HG03457 (cell line): ENCODE measurements around the gene FAM200C.
"Not testable (repeated sequence)": the region's sequence is repeated elsewhere in the genome, so short reads cannot be mapped to it uniquely, and the experiment has no call there.

Experiments
- ATAC-seq: cut with Tn5 transposase; IDR thresholded peaks from one replicate; pipeline ENCODE4 v1.9.1; 2021; ENCODE audit warnings: moderate number of reproducible peaks; ENCODE audit not compliant: unreplicated experiment

Gene FAM200C

DNA sequence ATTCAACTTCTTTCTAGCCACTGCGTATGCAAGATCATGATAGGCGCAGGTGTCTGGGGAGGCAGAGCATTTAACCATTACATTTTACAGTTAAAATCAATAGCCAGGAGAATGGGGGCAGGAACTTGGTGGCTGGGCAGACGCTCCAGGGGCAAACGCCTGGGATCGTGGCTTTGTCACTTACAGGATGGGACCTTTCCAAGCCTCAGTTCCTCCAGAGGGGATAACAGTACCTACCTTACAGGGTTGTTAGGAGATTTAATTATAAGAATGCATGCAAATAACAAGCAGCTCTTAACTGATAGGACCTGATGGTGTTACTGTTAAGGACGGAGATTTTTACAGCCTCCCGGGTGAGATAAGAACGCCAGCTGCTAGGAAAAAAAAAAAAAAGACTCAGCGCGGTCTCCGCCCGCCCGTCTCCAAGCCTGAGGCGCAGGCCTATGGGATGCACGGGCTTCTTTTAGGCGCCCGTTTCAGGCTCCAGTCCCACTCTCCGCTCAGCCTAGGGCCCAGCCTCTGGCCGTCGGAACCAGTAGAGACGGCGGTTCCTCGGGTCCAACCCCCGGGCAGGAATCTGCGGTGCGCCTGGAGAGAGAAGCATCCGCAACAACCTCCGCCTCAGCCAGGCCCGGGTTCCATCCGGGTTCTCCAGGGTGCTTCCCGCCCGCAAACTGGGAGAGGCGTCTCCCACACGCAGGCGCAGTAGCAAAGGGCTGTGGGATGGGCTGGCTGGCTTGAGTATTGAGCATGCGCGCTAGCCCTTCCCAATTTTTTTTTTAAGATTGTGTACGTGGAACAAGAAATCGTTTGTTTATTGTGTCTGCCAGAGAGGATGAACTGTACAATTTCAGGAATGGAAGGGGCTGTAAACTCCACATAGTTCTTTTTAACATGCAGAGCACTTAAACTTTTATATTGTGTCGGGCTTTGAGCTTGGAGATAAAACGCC, at the start of gene FAM200C:
Gene FAM200C, minus strand, starts transcription at position 653 of the 952 bp plus-strand sequence. CDS start 4,564 bp downstream, outside the sequence.
- ATAC-seq = peak; percentile 75

DNA sequence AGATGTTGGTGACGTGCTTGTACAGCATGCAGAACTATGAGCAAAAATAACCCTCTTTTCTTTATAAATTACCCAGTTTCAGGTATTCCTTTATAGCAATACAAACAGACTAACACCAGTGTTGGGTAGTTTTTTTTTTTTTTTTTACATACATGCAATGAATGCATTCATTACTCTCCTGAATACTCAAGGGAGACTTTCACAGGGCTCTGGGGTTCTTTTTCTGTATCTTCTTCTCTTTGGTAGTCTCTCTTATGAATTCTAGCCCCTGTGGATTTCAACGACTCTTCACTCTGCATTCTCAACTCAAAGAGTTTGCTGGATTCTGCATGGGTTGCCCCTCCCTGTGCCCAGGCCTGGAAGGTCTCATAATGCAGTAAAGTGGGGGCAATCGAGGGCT, 49.6 kb upstream of the FAM200C start:
- no peak for ATAC-seq

DNA sequence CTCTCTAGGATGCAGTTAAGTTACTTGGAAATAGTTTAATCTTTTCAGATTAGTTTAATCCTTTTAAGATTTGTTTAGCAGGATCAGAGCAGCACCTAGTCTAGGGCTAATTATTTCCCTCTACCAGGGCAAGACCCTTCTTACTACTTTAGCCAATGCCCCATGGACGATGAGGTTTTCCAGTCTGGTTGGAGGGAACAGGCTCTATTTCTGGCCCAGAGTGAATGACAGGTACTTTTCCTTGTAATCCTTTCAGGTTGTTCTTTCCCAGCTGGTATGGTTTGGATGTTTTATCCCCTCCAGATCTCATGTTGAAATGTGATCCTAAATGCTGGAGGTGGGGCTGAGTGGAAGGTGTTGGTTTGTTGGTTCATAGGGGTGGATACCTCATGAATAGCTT, 49.0 kb upstream of the FAM200C start:
- ATAC-seq = no peak

DNA sequence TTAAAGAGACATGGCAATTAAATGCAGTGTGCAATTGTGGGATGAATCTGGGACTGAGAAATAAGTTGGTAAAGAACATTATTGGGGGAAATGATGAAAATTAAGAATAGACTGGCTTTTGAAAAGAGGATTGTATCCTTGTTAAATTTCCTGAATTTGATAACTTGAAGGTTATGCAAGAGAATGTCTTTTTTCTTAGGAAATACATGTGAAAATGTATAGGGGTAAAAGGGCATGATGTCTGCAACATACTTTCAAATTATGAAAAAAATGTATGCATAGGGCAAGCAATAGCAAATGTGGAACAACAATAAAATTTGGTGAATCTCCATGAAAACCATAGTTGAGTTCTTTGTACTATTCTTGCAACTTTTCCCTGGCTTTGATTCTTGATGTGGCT, 45.9 kb upstream of the FAM200C start:
- ATAC-seq = no peak

DNA sequence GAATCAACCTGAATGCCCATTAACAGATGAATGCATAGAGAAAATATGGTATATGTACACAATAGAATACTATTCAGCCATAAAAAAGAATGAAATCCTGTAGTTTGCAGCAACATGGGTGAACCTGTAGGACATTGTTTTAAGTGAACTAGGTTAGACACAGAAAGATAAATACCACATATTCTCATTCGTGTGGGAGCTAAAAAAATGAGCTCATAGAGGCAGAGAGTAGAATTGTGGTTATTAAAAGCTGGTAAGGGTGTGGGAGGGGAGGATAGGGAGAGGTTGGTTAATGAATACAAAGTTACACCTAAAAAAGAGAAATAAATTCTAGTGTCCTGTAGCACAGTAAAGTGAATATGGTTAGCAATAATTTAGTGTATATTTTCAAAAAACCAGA, 45.3 kb upstream of the FAM200C start:
- ATAC-seq = peak; percentile 40

DNA sequence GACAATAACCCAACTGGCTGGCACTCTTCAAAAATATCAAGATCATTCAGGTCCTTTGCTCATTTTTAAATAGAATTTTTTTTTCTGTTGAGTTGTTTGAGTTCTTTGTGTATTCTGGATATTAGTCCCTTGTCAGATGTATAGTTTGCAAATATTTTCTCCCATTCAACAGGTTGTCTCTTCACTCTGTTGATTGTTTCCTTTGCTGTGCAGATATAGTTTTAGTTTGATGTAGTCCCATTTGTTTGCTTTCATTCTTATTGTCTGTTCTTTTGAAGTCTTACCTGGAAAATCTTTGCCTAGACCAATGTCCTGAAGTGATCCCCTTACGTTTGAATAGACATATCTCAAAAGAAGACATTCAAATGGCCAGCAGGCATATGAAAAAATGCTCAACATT, 44.6 kb upstream of the FAM200C start:
- no peak for ATAC-seq

DNA sequence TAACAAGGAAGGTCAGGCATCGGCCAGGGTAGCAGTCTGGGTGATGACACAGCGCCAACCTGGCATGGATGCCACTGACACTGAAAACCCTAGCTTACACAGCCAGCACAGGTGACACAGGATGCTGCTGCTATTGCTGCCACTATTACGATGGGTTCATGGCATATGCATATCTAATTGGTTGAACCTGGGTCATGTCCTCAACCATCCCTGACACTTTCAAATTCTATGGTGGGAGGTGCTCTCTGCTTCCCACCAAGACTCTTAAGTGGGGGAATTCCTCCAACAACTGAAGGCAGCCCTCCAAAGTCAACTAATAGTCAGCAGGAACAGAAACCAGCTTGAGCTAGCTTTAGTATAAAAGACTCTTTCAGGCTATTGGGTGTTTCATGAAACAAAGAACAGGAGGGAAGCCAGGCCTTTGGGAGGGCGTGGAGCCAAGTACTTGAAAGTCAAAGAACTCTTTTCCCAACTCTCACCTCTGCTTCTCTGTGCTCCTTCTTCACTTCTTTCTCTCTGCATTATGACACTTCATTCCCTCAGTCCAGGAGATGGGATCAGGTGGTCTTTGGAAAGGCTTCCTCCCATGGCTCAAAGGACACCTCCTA, 43.1 kb upstream of the FAM200C start:
- no peak for ATAC-seq

DNA sequence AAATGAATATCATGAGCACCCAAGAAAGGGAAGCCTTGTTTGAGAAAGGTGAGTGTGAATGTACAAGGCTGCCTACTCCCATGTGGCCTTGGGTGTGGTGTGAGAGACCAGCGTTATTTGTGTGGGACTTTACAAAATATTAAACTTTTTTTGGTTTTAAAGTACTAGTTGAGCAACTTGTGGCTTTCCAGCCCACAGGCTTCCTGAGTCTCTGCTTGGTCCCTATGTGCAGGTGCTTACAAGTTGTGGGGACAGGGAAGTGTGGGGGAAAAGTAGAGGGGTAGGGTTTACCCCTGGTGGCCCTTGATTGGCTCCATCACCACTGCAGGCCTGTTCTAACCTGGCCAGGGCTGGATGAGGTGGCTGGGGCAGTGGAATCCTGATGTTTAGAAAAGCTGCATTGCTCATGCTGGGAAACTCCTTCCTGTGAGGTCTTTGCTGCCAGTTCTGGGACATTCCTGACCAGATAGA, 41.5 kb upstream of the FAM200C start:
- ATAC-seq = peak; percentile 33

DNA sequence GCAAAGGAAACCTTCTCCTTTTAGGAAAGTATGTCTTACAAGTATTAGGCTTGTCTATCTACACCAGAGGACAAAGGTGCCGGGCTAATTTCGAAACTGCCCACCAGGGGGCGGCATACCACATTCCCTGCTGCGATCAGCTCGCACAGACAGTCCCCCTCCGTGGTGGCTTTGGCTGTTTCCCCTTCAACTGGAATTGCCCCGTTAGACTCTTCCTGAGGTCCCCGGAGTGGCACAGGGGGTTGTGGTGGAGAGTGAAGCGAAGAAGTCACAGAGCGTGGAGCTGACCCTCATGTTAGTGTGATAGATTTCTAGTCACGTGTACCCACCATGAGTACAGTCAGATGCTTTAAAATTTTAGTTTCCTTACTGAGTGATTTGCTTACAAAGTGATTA, 39.3 kb upstream of the FAM200C start:
- ATAC-seq = peak; percentile 39

DNA sequence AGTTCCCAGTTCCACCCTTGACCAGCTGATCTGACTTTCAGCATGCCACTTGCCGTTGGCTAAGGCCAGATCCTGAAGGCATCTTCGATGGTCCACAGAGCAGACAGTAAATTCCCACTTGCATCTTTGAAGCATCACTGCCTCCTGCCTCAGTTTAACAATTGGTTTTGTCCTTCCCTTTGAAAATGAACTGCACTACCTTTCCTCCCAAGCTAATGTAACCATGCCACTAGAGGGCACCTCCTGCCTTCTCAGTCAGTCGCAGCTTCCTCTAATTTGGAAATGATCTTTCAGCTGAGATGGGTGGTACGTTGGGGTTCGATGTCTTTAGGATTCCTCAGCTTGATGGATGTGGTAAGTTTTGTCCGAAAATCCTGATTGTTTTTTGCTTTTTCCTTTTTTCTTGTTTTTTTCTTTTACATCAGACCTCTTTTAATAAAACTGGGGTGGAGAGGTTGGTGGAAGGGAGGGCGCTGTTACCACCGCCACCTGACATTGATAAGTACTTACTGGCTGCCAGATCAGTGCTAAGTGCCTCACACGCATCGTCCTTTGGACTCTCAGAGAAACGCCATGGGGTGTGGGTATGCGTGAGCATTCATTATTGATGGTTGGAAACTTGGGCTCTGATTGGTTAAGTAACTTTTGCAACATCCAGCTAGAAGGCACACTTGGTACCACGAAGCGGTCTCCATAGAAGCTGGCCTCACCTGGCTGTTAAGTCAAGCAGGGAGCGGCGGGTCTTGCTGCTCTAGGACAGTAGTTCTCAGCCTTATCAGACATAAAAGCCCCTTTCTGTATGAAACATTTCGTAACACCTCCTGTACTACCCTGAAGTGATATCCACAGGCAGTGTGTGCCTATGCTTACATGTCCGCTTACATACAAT, 38.7 kb upstream of the FAM200C start:
- peak; percentile 13 for ATAC-seq

DNA sequence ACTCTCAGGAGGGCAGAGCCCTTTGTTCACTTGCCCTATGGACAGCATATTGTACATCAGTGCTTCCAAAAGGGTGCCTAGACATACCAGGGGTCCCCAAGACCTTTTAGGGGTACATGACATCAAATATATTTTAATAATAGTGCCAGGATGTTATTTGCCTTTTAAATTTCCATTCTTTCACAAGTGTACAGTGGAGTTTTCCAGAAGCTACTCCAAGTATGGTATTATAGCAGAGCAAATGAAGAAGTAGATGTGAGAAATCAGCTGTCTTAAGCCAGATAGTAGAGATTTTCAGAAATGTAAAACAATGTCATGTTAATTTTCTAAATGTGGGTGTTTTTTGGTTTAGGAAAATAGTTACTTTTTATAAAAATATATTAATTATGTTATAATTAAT, 37.4 kb upstream of the FAM200C start:
- ATAC-seq = no peak

DNA sequence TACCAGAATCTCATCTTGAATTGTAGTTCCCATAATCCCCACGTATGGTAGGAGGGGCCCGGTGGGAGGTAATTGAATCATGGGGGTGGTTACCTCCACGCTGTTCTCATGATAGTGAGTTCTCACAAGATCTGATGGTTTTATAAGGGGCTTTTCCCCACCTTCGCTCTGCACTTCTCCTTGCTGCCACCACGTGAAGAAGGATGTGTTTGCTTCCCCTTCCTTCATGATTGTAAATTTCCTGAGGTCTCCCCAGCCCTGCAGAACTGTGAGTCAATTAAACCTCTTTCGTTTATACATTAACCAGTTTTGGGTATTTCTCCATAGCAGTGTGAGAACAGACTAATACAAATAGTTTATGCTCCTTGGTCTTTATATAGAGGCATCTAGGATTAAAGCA, 36.8 kb upstream of the FAM200C start:
- not testable (repeated sequence) for ATAC-seq

DNA sequence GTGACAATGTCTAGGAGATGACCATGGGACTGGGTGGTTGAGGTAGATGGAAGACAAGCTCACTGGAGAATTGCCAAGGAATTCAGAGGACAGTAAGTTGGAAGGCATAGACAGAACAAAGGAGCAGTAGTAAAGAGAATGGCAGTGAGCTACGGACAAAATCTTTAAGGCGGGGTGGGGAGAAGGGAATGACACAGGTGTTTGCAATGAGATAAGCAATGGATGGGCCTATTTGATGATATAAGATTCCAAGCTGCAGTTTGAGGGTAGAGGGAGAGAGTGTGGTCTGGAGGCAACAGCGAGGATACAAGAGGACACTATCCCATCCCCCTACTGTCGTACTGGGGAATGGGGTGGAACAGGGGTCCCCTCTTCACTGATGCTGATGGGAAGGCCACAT, 36.2 kb upstream of the FAM200C start:
- ATAC-seq = no peak

DNA sequence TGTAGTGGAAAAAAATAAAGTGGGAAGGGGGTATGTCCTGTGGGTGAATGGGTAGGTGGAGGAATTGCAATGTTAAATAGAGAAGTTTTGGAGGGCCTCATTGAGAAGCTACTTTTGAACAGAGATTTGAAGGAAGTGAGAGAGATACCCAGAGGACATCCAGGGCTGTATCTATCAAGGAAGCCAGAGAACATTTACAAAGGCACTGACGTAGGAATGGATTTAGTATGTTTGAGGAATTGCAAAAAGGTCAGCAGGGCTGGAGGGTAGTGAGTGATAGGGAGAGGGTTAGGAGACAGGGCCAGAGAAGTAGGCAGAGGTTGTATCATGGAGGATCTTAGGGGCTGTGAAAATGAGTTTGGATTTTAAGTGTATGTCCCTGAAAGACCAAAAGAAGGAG, 35.7 kb upstream of the FAM200C start:
- no peak for ATAC-seq

DNA sequence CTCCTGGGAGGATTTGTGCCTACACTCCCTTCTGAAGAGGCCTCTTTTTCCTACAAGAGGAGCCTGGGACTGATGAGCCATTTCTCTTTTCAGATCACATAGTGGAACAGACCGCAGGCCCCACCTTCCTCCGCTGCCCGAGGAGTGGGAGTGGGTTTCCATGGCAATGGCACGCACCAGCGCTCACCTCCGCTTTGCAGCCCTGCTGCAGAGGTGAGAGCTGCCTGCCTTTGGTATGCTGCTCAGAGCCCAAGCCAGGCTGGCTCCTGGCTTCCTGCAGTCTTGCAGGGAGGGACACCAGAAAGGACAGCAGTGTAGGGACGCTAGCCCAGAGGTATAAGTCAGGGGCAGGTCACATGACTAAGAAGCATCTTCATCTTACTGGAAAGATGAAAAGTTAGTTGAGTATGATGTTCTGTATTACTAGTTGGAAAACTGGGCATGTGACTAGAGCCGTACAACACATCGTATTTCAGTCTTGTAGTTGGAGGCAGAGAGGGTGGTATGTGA, 34.2 kb upstream of the FAM200C start:
- ATAC-seq = peak; percentile 68

DNA sequence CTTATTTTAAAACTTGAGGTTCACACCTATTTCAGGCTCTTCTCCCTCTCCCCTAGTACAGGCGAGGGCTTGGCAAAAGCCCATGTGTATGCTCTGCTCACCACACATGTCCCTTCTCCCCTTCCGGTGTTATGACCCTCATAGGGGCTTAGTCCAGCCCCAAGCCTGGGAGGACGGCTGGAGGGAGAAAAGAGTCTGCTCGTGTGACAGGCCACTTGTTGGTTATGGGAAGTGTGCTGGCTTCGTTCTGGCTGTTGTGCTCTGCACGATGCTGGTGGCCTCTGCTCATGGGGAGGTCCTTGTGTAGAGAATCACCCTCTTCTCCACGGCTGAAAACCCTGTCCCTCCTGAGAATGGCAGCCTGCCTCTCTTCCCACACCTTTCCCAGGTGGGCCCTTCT, 32.9 kb upstream of the FAM200C start:
- ATAC-seq = no peak

DNA sequence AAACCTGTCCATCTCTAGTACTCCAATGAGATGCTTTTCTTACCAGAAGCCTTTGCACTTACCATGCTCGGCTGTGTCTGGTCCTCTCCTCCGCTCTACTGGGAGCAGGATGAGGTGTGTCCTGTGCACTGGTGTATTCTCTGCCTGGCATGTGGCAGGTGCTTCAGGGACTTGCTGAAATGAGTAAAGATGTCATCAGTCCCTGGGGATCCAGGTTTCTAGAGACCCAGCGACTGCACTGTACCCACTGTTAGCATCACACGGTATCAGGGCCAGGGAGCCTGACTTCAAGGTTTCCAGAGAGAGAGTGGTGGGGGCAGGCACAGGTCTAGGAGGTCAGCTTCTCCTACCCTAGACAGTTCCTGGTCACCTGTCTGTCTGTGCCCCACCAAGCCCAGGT, 32.3 kb upstream of the FAM200C start:
- no peak for ATAC-seq

DNA sequence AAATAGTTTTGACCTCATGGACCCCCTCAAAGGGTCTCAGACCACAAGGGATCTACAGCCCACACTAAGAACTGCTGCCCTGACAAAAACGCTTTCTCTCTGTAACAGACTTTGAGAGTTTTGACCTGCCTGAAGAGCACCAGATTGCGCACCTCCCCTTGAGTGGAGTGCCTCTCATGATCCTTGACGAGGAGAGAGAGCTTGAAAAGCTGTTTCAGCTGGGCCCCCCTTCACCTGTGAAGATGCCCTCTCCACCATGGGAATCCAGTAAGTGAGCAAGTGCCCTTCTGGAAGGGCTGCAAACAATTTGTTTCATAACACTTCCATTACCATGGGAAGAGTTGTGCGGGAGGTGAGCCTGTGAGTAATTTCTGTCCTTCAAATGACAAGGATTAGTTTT, 27.8 kb upstream of the FAM200C start:
- ATAC-seq = no peak

DNA sequence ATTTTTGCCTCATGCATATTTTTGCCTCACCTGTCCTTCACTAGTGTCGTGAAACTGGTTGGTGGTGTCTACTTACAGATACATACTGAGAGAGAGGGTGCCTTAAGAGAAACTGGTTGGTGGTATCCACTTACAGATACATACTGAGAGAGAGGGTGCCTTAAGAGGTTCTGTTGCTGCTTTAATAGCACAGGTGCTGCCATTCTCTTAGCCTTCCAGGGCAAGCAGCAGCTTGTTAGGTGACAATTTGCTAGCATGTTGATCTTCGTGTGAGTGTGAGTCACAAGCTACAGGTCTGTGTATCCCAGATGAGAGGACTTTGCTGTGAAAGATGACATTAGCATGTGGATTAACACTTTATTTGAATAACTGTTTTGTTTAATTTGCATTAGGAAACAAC, 23.2 kb upstream of the FAM200C start:
- ATAC-seq = no peak

DNA sequence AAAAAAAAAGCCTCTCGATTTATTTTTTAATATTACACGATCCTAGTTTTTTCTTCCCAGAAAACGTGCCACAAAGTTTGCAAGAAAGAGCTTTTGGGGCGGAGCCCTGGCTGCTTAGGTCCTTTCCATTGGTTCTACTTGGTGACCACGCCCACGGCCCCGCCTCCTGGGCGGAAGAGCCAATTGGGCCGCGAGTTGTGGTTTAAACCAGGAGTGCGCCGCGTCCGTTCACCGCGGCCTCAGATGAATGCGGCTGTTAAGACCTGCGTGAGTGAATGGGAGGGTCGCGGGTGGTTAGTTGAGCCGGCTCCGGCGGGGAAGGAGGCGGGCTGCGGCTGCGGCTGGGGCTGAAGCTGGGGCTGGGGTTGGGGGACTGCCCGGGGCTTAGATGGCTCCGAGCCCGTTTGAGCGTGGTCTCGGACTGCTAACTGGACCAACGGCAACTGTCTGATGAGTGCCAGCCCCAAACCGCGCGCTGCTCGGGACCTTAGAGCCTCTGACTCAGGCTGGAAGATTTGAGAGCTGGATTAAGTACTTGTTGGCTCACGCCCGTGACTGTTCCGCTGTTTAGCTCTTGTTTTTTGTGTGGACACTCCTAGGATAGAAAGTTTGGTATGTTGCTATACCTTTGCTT, 21.9 kb upstream of the FAM200C start, which contains the start of gene PTTG1:
Gene PTTG1, plus strand, starts transcription at position 231 of the 634 bp plus-strand sequence. CDS start 458 bp downstream, outside the sequence.
- ATAC-seq = peak; percentile 64

DNA sequence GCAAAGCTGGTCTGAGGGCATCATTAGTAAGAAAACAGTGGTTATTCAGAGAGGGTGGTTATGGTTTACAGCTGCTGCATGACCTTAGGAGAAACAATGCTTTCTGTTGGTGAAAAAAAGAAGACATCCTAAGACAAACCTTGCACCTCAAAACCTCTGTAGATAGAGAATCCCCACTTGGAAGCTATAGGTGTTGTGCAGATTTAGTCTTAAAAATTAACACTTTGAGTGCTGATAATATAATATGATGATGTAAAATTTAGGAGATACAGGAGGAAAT, 20.4 kb upstream of the FAM200C start:
- ATAC-seq = no peak
